GM18909 (cell line): ENCODE measurements around the gene HNRNPL.
A peak's percentile ranks its signal among the peaks of the same experiment; 100 is the strongest.
"Not testable (repeated sequence)": the region's sequence is repeated elsewhere in the genome, so short reads cannot be mapped to it uniquely, and the experiment has no call there.

Experiments
- ATAC-seq: cut with Tn5 transposase; IDR thresholded peaks from one replicate; pipeline ENCODE4 v1.9.1; 2021; ENCODE audit warnings: mild to moderate bottlenecking; ENCODE audit not compliant: unreplicated experiment, poor library complexity

Gene HNRNPL

GRCh38 chr19:38869836-38870607 is 20.2 kb upstream of the HNRNPL start:
- peak; percentile 80 for ATAC-seq

GRCh38 chr19:38869160-38869835 is 19.5 kb upstream of the HNRNPL start:
- ATAC-seq, result no peak

- ATAC-seq, result no peak
These were observed 18.8 kb upstream of the HNRNPL start for GRCh38 chr19:38868551-38868950.

GRCh38 chr19:38867171-38867780 is 17.5 kb upstream of the HNRNPL start:
- ATAC-seq, result no peak

- no peak for ATAC-seq
These were observed 12.7 kb upstream of the HNRNPL start for GRCh38 chr19:38862321-38863059.

GRCh38 chr19:38861368-38861767 is 11.6 kb upstream of the HNRNPL start:
- no peak for ATAC-seq

GRCh38 chr19:38859631-38860204 is 9.9 kb upstream of the HNRNPL start:
- not testable (repeated sequence) for ATAC-seq

- ATAC-seq, result no peak
These were observed 7.0 kb upstream of the HNRNPL start for GRCh38 chr19:38856813-38857212.

GRCh38 chr19:38855751-38856150 is 6.0 kb upstream of the HNRNPL start:
- not testable (repeated sequence) for ATAC-seq

GRCh38 chr19:38854961-38855360 is 5.2 kb upstream of the HNRNPL start:
- not testable (repeated sequence) for ATAC-seq

GRCh38 chr19:38853214-38853613 is 3.4 kb upstream of the HNRNPL start:
- ATAC-seq, result no peak

GRCh38 chr19:38852231-38853044 is 2.7 kb upstream of the HNRNPL start:
- ATAC-seq, result no peak

- ATAC-seq, result peak; percentile 26
These were observed 1.9 kb upstream of the HNRNPL start for GRCh38 chr19:38851622-38852230.

- ATAC-seq, result no peak
These were observed 1.3 kb upstream of the HNRNPL start for GRCh38 chr19:38850976-38851621.

- ATAC-seq, result peak; percentile 74
These were observed 720 bp upstream of the HNRNPL start for GRCh38 chr19:38850436-38850975.

GRCh38 chr19:38849147-38849859 is 483 bp downstream of the HNRNPL start:
- peak; percentile 24 for ATAC-seq

- no peak for ATAC-seq
These were observed 1.3 kb downstream of the HNRNPL start for GRCh38 chr19:38848299-38849146.
